NCI-H2171 (cell line): ENCODE results near the gene MYBPH.

Source experiments
- DNase-seq: peaks from one replicate; lab custom pipeline; 2025; lab: John Stamatoyannopoulos, UW

The MYBPH gene

DNA sequence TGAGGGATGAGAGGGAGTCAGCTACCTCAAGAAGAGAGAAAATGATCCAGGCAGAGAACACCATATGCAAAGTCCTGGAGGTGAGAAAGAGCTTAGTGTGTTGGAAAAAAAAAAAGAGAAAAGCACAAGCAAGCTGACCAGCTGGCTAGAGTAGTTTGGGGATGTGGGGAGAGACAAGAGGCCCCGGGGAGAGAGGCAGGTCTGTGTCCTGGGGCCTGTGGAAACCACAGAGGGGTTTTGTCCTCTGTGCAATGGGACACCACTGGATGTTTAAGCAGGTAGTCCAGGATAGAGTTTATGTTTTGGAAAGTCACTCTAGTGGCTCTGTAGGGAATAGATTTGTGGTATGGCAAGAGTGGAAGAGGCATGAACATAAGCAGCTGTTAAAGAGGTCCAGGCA lies 25.3 kb upstream of the MYBPH start:
- no peak for DNase-seq

DNA sequence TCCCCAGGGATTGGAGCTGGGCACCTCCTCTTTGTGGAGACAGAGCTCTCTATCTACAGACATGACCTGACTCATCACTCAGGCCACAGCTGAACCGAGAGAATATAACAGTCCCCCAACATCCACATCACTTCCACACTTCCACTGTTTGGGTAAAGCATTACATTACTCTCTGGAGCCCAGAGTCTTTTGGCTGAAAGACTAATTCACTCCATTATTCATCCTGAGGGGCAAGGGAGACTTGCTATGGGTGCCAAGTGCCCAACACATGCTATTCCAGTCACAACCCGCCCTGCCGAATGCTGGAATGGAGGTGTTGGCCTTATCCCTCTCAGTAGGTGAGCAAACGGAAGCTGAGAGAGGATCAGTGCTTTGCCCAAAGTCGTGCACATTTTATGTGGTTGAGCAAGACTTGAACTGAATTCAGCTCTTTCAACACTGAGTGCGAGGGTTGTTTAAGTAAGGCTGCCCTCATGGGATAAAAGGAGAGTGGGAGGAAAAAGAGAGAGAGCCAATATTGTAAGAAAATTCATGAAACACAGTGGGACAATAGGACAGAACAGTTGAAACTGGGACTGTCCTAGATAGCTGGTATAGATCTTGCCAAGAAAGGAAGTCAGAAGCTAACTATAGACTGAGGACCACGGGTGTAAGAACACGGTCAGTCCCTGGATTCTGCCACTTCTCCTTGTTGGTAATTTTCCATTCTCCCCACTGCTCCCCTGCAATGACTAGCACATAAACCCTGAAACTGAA lies 24.4 kb upstream of the MYBPH start:
- DNase-seq: no peak

DNA sequence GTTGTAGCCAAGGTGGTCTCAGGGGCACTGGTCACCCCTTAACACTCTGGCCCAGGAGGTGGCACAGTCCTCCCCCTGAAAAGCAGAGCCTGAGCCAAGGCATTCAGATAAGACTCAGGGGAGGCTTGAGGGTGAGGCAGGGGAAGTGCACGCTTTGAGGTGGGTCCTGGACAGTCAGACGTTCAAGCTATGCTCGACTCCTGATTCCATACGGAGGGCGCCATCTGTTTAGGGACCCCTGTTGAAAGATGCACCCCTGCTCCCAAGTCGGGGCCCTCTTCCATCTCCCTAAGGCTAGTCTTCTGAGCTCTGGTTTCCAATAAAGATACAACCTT lies 23.8 kb upstream of the MYBPH start:
- no peak for DNase-seq

DNA sequence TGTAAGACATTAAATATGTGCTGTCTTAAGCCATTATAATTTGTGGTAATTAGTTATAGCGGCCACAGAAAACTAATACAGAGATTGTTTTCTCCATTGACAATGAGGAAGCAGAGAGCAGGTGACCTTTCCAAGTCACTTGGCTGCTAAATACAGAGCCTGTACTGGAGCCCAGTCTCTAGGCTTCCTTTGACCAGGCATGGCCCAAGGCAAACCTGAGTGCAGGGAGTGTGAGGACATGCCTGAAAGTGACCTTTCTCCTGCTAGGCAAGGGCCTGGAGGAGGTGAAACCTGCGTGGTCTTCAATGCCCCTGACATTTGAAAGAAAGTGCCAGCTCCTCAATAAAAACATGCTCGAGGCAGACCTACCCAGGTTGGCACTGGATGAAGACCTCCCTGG lies 23.4 kb upstream of the MYBPH start:
- DNase-seq: no peak

DNA sequence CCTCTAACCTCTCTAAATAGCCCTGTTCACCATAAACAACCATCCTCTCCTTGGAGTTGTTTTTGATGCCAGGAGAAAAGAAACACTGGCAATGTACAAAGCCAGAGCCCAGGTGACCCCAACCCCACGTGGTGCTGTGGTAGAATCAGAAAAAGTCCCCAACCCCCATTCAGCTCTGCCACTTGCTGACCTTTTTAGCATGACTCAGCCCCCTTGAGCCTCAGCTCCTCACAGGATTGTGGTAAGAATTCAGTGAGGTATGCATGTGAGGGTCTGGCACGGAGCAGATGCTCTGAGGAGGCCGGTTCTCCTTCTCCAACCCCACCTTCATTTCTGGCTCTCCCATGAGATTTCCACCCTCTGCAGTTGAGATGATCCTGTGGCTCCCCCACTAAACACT lies 22.0 kb upstream of the MYBPH start:
- no peak for DNase-seq

DNA sequence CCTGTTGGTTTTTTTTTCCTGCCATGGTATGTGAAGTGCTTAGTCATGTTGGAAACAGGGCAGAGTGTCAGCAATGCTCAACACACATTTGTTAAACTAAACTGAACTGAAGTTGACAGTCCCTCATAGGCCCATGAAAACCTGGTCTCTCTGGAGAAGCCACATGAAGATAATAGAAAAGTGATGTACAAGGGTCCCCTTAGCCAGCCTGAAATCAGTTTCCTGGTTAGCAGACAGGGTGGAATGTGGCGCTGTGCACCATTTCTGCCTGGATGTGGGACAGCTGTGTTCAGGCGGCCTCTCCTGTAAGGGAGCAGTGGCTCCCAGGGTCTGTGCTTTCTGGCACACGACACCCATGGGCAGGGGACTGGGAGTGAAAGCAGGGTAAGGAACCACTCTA lies 20.7 kb upstream of the MYBPH start:
- no peak for DNase-seq

DNA sequence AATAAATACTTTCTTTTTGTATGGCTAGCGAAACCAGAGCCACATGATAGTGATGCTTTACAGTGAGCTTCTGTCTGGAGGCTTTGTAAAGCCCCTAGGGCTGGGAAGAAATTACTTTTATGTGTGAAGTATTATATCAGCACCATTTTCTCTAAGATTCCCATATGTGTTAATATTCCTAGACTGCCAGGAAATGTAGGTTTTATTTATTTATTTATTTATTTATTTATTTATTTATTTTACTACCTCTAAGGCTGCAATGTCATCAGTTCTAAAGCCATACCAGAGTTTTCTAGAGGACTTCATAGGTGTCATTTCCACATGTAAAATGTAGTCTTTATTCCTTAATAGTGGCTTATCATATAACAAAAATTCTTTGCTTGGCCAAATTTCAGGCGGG lies 15.3 kb upstream of the MYBPH start:
- no peak for DNase-seq

DNA sequence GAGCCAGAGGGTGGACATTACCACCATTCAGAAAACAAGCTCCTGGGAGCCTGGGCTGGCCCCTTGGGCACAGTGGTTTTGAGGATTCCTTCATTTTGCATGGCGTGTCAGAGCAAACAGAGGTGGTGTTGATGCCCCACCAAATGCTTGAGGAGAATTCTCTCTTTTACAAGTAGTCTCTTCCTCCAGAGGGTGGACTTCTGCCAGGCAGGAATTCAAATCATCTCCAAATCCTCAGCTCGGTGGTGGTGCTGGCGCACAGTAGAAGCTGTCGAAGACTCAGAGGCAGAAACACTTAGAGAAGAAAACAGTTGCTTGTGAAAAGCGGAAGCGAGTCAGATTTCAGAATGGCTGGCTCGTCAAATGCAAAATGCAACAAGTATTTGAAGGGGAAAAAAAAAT lies 14.3 kb upstream of the MYBPH start:
- no peak for DNase-seq

DNA sequence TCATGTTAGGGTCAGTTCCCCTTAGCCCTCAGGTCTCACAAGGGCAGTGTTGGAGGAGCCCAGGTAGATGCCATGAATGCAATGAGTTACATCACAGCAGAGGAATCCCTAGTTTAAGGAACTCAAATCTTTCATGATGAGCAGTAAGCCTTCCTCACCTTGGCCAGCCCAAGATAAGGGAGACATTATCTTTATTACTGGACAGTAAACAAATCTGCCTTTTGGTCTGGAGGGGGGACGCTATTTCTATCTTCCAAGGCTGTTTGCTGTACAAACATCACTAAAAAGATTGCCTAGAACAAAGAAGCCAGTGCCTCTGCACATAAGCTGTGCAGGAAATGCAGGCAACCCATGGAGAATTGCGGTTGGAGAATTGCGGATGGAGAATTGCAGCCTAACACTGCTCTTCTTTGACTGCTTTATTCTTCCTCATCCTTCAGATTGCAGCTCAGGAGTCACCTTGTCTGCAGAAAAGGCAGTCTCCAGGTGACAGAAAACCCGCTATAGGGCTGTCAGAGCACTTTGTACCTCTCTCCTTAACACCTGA lies 13.1 kb upstream of the MYBPH start:
- DNase-seq: no peak

DNA sequence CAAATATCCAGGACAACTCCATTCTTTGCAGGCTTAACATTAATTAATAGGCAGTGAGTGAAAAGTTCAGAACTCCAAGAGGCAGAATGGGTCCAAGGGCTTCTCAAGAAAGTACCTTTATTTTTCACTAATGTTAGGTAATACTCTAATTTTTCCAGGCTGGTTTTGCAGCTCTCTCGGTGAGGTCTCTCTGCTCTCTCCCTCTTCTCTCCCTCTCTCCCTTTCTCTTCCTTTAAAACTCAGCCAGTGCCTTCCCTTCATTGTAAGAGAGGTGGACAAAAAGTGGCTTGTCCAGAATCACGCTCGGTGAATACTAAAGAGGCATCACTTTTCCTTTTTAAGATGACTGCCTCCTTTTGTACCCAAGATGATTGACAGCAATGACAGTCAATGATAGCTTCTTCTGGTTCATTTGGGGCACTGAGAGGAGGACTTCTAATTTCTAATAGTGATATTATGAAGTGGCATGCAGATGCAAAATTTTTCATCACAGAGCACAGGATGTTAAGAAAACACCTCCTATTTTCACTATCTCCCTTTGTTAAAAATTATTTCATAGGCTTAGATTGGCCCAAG lies 12.2 kb upstream of the MYBPH start:
- no peak for DNase-seq

DNA sequence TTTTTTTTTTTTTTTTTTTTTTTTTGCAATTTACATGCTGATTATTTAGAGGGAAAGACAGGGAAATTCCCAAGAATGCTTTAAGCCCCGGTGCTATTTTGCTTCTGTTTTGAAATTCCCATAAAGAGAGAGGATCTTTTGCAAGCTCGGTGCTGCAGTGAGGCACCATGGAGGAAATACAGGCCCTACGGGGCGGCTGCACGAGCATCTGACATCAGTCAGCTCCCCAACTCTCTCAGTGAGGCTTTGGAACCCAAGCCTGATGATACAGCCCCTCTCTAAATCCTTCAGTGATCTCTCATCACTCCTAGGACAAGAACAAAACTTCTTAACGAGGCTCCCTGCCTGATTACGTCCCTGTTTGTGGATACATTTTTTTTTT lies 11.7 kb upstream of the MYBPH start:
- DNase-seq: no peak

DNA sequence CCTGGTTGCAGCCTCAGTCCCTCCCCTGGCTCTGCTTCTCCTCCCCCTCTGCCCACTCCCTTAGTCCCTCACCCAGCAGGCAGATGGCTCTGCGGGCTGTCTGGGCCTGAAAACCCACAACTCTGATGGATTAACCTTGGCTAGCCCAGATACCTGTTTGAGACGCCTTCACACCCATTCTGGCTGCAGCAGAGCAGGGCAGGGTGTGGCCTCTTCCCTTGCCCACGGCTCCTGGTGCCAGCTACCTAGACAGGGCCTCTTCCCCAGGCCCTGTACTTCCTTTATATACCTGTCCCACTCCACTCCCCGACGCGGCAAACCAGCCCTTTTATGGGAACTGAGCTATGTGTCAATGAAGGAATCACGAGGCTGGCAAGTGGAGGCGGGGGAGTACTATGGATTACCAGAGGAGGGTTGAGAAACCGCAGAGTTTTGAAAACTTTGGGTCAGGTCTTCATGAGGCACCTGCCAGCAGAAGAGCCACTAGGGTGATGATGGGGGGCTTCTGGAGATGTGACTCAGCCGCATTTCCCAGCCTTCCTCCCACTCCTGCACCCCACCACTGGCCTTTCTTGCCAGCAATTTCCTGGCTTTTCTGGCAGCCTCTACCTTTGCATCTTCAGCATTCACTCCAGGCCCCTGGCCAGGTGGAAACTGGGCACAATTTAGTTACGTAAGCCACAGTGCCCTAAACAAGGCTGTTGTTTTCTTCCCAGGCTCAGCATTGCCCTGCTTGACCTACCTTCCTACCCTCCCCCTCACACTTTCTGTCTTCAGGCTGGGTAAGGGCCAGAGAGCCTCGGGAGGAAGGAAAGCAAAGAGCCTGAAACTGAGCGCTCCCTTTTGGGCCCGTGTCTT lies 11.0 kb upstream of the MYBPH start, which contains the start of gene CHI3L1:
Gene CHI3L1 (minus strand): TSS at position 259 of the 858 bp plus-strand sequence. CDS start 81 bp downstream, at position 178.
- no peak for DNase-seq

DNA sequence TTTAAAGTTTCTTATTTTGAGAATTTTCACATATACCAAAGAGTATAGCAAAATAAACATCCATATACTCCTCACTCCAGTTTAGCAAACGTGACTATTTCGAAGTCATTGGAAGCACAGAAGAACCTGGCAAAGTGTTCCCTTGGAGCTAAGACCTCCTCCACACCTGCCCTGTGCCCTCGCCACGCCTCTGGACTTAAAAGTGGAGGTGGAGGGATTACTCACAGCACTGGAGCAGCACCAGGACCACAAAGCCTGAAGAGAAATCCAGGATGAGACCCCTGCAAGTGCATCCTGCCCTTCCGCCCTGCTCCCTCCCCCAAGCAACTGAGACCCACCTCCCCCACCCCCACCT lies 10.4 kb upstream of the MYBPH start:
- DNase-seq: no peak

DNA sequence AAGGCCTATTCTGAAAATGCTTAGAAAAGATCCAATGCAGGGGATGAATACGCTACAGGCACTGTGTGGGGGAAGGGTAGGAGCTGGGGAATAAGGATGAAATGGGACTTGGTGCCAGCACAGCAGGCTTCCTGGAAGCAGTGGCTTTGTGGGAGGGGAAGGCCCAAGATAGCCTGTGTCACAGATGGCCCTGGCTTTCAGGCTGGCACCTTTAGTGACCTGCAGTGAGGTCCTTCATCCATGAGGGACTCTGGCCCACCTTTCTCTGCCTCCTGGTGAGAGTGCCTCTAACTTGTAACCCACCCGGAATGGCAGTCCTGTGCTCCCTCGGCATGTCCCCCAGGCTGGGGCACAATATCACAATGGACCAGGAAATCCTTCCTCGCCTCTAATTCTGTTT lies 10.0 kb upstream of the MYBPH start:
- no peak for DNase-seq

DNA sequence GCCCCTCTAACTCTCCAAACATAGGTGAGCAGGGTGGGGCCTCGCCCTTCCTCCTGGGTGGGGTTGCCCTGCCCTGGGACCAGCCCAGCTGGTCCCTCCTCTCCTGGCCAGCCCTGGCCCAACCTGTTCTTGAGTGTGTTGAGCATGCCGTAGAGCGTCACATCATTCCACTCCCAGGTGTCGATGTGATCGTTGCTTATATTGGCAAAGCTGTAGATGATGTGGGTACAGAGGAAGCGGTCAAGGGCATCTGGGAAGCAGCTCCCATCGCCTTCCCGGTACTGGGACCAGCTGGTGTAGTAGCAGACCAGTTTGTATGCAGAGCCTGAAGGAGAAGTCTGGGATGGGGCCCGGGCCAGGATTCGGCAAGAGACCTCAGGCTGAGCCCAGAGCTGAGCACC lies 9.4 kb upstream of the MYBPH start:
- DNase-seq: no peak

DNA sequence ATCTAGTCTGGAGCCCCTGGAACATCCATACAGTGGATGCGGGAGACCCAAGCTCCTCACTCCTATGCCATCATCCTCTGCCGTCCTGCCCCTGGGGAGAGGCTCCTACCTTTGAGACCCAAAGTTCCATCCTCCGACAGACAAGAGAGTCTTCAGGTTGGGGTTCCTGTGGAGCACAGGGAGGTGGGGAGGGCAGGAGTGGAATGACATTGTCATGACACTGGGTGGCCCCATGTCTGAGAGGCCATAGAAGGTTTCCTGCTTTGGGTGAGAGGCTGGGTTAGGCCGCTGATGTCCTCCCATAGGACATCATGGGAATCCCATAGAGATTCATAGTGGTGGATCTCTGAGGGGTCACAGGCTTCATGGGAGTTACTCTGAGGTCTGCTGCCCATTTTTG lies 8.8 kb upstream of the MYBPH start:
- no peak for DNase-seq

DNA sequence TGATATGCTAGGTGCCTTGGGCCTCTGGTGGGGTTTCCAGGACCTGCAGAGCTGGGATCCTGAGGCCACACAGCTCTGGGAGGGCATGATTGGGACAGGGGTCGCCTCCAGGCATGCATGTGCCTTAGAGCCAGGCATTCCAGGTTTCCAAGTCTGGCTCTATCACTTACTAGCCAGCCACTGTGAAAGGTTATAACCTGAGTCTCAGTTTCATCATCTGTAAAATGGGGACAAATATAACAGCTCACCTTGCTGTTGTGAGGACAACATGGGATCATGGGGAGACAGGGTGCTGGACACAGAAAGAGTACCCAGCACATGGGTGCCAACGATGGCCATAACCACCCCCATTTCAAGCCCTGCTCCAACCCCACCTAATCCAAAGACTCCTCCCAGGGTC lies 8.2 kb upstream of the MYBPH start:
- no peak for DNase-seq

DNA sequence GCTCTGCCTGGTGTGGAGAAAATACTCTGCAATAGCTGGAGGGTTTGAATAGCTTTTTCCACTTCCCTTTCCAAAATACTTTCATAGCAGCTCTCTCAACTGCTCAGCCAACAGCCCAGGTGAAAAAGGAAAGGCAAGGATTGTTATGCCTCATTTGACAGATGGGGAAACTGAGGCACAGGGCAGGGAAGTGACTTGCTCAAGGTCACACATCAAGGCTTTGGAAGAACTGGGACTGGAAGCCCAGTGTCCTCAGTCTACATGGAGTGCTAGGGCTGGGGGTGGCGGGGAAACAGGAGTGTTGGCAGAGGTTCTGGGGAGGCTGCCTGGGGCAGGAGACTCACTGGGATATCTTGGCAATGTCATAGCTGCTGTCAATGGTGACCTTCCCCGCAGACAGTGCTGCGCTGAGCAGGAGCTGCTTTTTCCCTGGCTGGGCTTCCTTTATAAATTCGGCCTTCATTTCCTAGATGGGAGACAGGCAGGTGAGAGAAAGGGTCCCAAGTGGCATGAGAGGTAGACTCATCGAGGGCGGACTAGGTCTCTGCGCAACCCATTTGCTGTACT lies 6.8 kb upstream of the MYBPH start:
- DNase-seq: no peak

DNA sequence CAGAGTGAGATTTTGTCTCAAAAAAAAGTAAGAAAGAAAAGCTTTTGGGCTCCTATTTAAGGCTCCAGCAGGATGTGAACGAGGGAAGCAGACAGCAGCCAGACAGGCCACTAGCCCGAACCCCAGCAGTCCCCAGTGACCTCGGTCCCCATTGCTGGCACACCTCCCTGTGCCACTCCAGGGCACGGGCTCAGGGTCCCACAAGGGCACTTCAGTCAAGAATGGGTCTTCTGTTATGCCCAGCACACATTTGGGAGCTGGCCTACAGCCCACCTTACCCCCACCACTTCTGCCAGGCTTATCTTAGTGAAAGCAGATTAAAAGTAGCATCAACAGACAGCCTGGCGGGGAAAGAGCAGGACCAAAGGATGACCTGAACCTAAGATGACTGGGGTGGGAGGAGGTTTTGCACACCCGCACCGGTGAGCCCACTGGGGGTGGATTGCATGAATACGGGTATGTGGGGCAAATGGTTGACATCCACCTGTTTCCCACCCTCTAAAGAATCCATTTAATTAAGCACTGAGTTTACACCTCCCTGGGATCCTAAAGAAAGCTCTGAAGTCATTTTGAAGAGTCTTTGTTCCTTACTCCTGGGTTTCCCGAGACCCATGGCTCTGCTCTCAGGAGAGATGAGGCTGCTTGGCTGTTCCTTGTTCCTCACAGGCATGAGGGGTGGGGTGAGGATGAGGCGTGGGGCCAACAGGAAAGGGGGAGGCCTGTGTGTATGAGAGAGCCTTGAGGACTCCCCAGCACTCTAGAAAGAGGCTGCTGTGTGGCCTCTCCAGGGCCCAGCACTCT lies 6.2 kb upstream of the MYBPH start:
- no peak for DNase-seq

DNA sequence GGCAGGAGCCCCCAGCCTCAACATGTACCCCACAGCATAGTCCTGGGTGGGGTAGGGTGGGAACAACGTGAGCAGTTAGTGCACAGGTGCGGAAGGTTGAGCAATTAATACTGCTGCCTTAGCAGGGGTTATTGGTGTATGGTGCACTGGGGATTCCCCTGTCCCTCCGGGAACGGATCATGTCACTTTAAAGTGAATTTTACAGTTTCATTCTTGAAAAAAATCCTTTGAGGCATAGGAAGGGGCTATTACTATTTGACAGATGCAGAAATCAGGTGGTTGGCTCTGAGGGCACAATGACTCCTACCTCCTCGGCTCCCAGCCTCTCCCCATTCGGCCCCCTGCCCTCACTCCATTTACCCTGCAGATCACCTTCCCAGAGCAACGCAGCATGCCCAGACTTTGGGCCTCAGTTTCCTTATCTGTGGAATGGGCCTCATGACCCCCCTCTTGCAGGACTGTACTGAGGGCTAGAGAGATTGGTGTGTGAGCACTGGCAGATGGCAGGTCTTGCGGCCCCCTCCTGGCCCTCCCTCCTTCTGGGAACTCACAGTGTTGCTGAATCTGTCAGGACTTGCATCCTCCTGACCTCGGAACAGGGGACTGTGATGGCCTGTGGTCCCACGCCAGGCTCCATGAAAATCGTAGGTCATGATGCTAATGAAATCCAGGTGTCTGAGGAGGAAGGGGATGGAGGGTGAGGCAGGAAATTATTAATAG lies 5.1 kb upstream of the MYBPH start:
- no peak for DNase-seq

DNA sequence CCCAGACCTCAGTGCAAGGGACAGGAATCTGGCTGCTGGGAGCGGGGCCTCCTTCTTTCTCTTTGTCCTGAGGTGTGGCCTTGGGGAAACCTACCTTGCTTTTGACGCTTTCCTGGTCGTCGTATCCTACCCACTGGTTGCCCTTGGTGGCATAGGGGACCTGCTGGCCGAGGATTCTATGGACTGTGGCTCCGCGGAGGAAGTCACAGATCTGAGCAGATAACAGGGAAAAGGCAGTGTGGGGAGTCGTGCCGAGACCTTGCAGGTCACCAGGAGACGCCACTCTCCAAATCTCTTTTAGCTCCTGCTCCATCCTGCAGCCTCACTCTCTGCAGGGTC lies 4.0 kb upstream of the MYBPH start:
- no peak for DNase-seq
